Upper lobe of left lung (tissue), 6 donors: ENCODE measurements around the gene GSAP. TPM values are rescaled to one million over a fixed set of nuclear protein-coding genes. Genes with fewer than 3 reads are reported as not detected.
"Not testable (repeated sequence)": the region's sequence is repeated elsewhere in the genome, so short reads cannot be mapped to it uniquely, and the experiment has no call there.

ENCODE experiments used
- ATAC-seq, 2 donors: fragments of 200-7000 bp; cut with Tn5 transposase; one replicate each; pipeline ENCODE4 v1.9.1; 2022; ENCODE audit warnings: mild to moderate bottlenecking in 2 of 2, moderate library complexity in 2 of 2; ENCODE audit not compliant: low FRiP score in 2 of 2
- DNase-seq, 2 donors: peaks; one replicate each; pipeline ENCODE4 v3.0.0-alpha.2; 2019 to 2020
- H3K27ac ChIP-seq, 4 donors: fragments of 200-600 bp; sonication (generic); one replicate each; pipeline ENCODE4 v1.5.1; 2016 to 2019
- H3K27me3 ChIP-seq, 4 donors: fragments of 200-600 bp; sonication (generic); one replicate each; pipeline ENCODE4 v1.5.1; 2017 to 2019
- H3K36me3 ChIP-seq, 4 donors: fragments of 200-600 bp; sonication (generic); one replicate each; pipeline ENCODE4 v1.5.1; 2016 to 2019
- H3K4me1 ChIP-seq, 4 donors: fragments of 200-600 bp; sonication (generic); one replicate each; pipeline ENCODE4 v1.5.1; 2018 to 2019
- H3K4me3 ChIP-seq, 4 donors: fragments of 200-600 bp; sonication (generic); one replicate each; pipeline ENCODE4 v1.5.1; 2017 to 2019; ENCODE audit warnings: mild to moderate bottlenecking in 2 of 4, moderate library complexity in 1 of 4
- H3K9me3 ChIP-seq, 4 donors: fragments of 200-600 bp; sonication (generic); one replicate each; pipeline ENCODE4 v1.5.1; 2018 to 2019
- EP300 ChIP-seq, 4 donors: sonication (generic); formaldehyde crosslinking; IDR thresholded peaks; one replicate each; pipeline ENCODE4 v1.5.1; 2017; ENCODE audit warnings: antibody characterized with exemption in 4 of 4, control low read depth in 2 of 4
- POLR2A ChIP-seq, 4 donors: fragments of 450-650 bp; IDR thresholded peaks; one replicate each; pipeline ENCODE4 v1.5.1; 2016 to 2017; ENCODE audit warnings: antibody characterized with exemption in 4 of 4, mild to moderate bottlenecking in 2 of 4
- POLR2AphosphoS5 ChIP-seq, 2 donors: sonication (generic); formaldehyde crosslinking; IDR thresholded peaks; one replicate each; pipeline ENCODE4 v1.5.1; 2017; ENCODE audit warnings: antibody characterized with exemption in 2 of 2
- WGBS, 2 donors: methylation state at CpG; one replicate each; pipeline ENCODE4 v1.1.5; 2017 to 2018; 5-methylcytosine and 5-hydroxymethylcytosine counted together
- total RNA-seq, 6 donors: library from RNA; depleted of rRNA in 4 of 6; stranded (reverse); fragments of >200 nt in 4 of 6; gene quantifications; one replicate each; pipeline versions ENCODE4 v1.1.0 to v1.2.1, GENCODE V29; 2016 to 2021
- TF ChIP-seq, protein P1 (sequence below), 6 experiments: fragments of 450-650 bp in 4 of 6; fragments of 200-600 bp in 2 of 6; sonication (generic) in 2 of 6; IDR thresholded peaks; one replicate each; pipeline ENCODE4 v1.5.1; 2016 to 2019; ENCODE audit warnings: antibody characterized with exemption in 6 of 6
- donor health status: DM: no; HTN: no; CAD: no; lungs with moderate emphysema.
- donor health status: DM: no; HTN: yes; CAD: no; lungs with severe emphysema.

Gene GSAP
- total RNA-seq, 6 donors from 2014 or later: 44.0 to 160 (median 73.8) TPM

DNA sequence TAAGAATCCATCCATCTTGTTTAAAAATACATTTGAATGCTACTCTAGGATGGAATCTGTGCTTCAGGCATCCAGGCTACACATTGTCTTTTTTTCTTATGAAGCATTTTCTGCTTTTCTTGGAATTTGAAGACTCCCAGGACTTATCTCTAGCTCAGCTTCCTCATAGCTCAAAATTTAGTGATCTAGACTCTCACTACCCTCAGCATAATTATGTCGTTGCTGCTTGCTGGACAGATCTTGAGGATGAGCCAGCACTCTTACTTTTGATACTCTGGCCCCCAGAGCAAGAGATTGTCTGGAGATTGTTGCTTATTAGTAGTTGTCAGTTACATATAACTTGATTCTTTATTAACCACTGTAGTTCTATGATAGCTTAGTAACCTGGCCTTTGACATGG is 133.3 kb downstream of the GSAP start:
- no peaks in the 10 kb centered on the region for H3K36me3 ChIP-seq
- TF ChIP-seq EP300 (IDR thresholded peaks at IDR 0.05) (no peak), POLR2A (IDR thresholded peaks at IDR 0.05) (no peak), POLR2AphosphoS5 (IDR thresholded peaks at IDR 0.05) (no peak)
- TF ChIP-seq, protein P1, sequence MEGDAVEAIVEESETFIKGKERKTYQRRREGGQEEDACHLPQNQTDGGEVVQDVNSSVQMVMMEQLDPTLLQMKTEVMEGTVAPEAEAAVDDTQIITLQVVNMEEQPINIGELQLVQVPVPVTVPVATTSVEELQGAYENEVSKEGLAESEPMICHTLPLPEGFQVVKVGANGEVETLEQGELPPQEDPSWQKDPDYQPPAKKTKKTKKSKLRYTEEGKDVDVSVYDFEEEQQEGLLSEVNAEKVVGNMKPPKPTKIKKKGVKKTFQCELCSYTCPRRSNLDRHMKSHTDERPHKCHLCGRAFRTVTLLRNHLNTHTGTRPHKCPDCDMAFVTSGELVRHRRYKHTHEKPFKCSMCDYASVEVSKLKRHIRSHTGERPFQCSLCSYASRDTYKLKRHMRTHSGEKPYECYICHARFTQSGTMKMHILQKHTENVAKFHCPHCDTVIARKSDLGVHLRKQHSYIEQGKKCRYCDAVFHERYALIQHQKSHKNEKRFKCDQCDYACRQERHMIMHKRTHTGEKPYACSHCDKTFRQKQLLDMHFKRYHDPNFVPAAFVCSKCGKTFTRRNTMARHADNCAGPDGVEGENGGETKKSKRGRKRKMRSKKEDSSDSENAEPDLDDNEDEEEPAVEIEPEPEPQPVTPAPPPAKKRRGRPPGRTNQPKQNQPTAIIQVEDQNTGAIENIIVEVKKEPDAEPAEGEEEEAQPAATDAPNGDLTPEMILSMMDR (IDR thresholded peaks at IDR 0.05): no peak
- 71 to 76% methylated on average over 1 of the region's 1 CpG for WGBS, 2 donors
- no peaks in the 10 kb centered on the region for H3K27me3 ChIP-seq
- ATAC-seq: no peak
- H3K27ac ChIP-seq: no peak overlapping the region
- no peak overlapping the region for H3K4me3 ChIP-seq
- no peaks in the 10 kb centered on the region for H3K4me1 ChIP-seq
- no peak for DNase-seq
- H3K9me3 ChIP-seq: no peaks in the 10 kb centered on the region

DNA sequence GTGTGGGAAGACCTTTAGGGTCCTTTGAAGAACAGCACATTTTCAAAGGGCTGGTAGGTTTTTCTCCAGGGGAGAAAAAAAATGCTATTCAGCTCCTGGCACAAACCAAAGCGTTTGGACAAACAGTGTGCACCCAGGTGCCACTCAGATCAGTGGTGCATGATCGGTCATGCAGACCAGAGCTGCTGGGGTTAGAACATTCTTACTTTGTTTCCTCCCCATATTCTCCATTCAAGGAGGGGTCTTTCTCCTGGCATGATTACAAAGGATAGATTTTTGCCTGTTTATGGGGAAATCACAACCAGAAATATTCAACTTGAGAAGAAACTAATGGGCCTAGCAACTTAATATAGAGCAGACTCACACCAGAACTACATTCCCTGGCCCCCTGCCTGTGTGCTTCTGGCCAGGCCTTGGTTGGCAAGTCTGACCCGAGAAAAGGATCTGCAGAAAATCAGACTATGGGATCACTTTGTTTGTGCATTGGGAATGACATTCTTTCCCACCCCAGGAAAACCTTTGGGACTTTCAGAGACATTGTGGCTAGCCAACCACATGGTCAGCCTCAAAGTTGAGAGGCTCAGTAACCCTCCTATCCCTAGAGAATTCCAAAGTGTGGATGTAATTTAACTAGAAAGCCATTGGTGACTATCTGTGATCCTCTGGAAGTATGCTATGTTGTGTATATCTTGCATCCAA is 134.2 kb downstream of the GSAP start:
- Histone ChIP-seq H3K27me3 (no peaks in the 10 kb centered on the region), H3K4me3 (no peak overlapping the region), H3K4me1 (no peaks in the 10 kb centered on the region), H3K9me3 (no peaks in the 10 kb centered on the region), H3K36me3 (no peaks in the 10 kb centered on the region), H3K27ac (no peak overlapping the region)
- DNase-seq (no peak), ATAC-seq (no peak)
- TF ChIP-seq, protein P1 (IDR thresholded peaks at IDR 0.05): no peak
- TF ChIP-seq POLR2A (IDR thresholded peaks at IDR 0.05): no peak
- TF ChIP-seq EP300 (IDR thresholded peaks at IDR 0.05): no peak
- TF ChIP-seq POLR2AphosphoS5 (IDR thresholded peaks at IDR 0.05): no peak
- WGBS, 2 donors: 69 to 76% methylated on average over 3 of the region's 3 CpGs

DNA sequence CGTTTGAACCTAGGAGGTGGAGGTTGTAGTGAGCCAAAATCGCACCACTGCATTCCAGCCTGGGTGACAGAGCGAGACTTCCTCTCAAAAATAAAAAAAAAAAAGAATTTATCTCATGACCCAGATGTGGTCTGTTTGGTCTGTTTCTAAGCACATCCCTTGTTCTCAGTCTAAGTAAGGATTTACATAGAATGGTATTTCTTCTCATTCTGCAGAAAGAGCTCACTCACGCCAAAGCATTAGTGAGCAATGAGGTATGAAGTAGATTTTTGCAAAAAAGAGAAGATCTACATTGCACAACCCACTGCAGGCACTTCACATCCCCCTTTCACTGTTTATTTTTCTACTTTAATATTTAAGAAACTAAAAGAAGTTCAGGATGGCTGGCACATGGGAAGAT is 140.0 kb downstream of the GSAP start:
- H3K36me3 ChIP-seq: no peaks in the 10 kb centered on the region
- TF ChIP-seq POLR2A (IDR thresholded peaks at IDR 0.05) (no peak), EP300 (IDR thresholded peaks at IDR 0.05) (no peak), POLR2AphosphoS5 (IDR thresholded peaks at IDR 0.05) (no peak)
- TF ChIP-seq, protein P1 (IDR thresholded peaks at IDR 0.05): no peak
- H3K4me3 ChIP-seq: no peak overlapping the region
- no peaks in the 10 kb centered on the region for H3K27me3 ChIP-seq
- ATAC-seq (no peak), DNase-seq (no peak)
- WGBS, 2 donors: 60 to 73% methylated on average over 4 of the region's 4 CpGs
- no peaks in the 10 kb centered on the region for H3K9me3 ChIP-seq
- no peak overlapping the region for H3K27ac ChIP-seq
- H3K4me1 ChIP-seq: peaks cover 0 to 15% (median 0%) of the 10 kb centered on the region in 4 donors

DNA sequence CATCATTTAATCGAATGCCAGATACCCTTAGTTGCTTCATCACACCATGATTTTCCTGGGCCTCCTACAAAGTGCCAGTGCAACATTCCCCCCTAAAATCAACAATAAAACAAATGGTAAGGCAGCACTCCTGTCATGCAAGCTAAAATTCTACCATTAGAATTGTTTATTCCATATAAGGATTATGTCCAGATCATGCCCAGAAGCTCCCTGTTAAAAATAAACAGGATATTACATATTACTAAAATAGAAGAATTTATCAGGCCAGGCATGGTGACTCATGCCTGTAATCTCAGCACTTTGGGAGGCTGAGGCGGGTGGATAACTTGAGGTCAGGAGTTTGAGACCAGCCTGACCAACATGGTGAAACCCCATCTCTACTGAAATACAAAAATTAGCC is 140.5 kb downstream of the GSAP start:
- H3K4me1 ChIP-seq: peaks cover 0 to 20% (median 2%) of the 10 kb centered on the region in 4 donors
- ATAC-seq, H3K36me3 ChIP-seq, H3K9me3 ChIP-seq, DNase-seq, H3K27ac ChIP-seq, H3K4me3 ChIP-seq, H3K27me3 ChIP-seq: not testable (repeated sequence)
- WGBS, 2 donors: 75 to 76% methylated on average over 2 of the region's 2 CpGs

DNA sequence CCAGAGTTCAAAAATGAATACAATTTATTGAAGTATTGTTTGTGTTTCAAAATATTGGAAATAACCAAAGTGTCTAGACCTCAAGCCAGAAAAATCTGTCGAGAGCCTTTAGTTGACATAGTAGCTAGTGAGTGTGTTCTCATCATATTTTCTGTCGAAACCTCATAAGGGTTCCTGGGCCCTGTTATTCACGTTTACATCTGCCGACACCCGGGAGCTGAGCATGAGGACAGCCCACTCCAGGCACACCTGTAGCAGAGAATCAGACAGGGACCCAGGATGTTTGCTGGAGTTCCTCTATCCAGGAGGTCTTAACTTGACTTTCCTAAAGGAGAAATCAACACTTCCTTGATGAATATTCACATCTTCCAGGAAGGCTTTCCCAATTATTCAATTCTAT is 144.4 kb downstream of the GSAP start:
- H3K36me3 ChIP-seq: no peaks in the 10 kb centered on the region
- DNase-seq: peak in 1 of 2 donors; percentile 70
- H3K4me1 ChIP-seq: peaks cover 0 to 33% (median 12%) of the 10 kb centered on the region in 4 donors
- ATAC-seq: no peak
- no peaks in the 10 kb centered on the region for H3K27me3 ChIP-seq
- H3K4me3 ChIP-seq: no peak overlapping the region
- H3K9me3 ChIP-seq: no peaks in the 10 kb centered on the region
- H3K27ac ChIP-seq: peak overlapping the region in 1 of 4 donors; percentile 7
- WGBS, 2 donors: 68 to 79% methylated on average over 5 of the region's 5 CpGs
- TF ChIP-seq EP300 (IDR thresholded peaks at IDR 0.05): peak in 1 of 4 donors; percentile 44
- no peak for TF ChIP-seq POLR2AphosphoS5 (IDR thresholded peaks at IDR 0.05)

DNA sequence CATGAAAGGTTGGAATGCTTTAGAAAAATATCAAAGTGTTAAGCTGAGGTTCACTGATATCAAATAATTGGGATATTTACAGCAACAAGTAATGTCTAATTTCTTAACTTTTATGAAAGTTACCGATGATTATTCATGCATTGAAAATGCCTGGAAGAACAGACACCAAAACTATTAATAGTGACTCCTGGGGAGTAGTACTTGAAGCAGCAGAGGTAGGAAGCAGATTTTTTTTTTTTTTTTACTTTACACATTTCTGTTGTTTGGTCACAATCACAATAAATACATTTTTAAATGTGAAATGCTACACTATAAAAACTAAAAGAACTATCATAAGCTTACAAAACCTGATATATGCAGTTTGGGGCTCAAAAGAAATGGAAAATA is 146.1 kb downstream of the GSAP start:
- no peak for TF ChIP-seq EP300 (IDR thresholded peaks at IDR 0.05)
- TF ChIP-seq POLR2AphosphoS5 (IDR thresholded peaks at IDR 0.05): no peak
- TF ChIP-seq, protein P1 (IDR thresholded peaks at IDR 0.05): no peak
- no peak for TF ChIP-seq POLR2A (IDR thresholded peaks at IDR 0.05)
- Histone ChIP-seq H3K4me1 (peaks cover 0 to 24% (median 12%) of the 10 kb centered on the region in 4 donors), H3K27ac (peak overlapping the region in 2 of 4 donors; percentile 7 to 35), H3K36me3 (no peaks in the 10 kb centered on the region), H3K9me3 (no peaks in the 10 kb centered on the region), H3K27me3 (no peaks in the 10 kb centered on the region), H3K4me3 (no peak overlapping the region)
- no peak for ATAC-seq
- DNase-seq: no peak
- WGBS, 2 donors: 71 to 78% methylated on average over 1 of the region's 1 CpG
